Mesothelial cell of epicardium (in vitro differentiated cells): ENCODE data around the gene KRTAP5-10. TPM values are rescaled to one million over a fixed set of nuclear protein-coding genes. Genes with fewer than 3 reads are reported as not detected.
"Not testable (repeated sequence)": the region's sequence is repeated elsewhere in the genome, so short reads cannot be mapped to it uniquely, and the experiment has no call there.

Experiments
- DNase-seq, 2 experiments: peaks; one replicate each; pipeline ENCODE4 v3.0.0; 2021; ENCODE audit warnings: low spot score in 2 of 2; ENCODE audit not compliant: unreplicated experiment in 2 of 2
- H3K27ac Mint-ChIP-seq: 2 replicates; pipeline ENCODE4 v1.8.0; 2021; ENCODE audit warnings: mixed read lengths
- H3K27me3 Mint-ChIP-seq: 2 replicates; pipeline ENCODE4 v1.8.0; 2021; ENCODE audit warnings: low read depth, mixed read lengths
- H3K36me3 Mint-ChIP-seq: 2 replicates; pipeline ENCODE4 v1.8.0; 2021; ENCODE audit warnings: mixed read lengths
- H3K4me1 Mint-ChIP-seq: 2 replicates; pipeline ENCODE4 v1.8.0; 2021; ENCODE audit warnings: mixed read lengths
- H3K4me3 Mint-ChIP-seq: 2 replicates; pipeline ENCODE4 v1.8.0; 2021; ENCODE audit warnings: mild to moderate bottlenecking, moderate library complexity, mixed read lengths
- H3K9me3 Mint-ChIP-seq: 2 replicates; pipeline ENCODE4 v1.8.0; 2021; ENCODE audit warnings: mixed read lengths
- total RNA-seq: library from RNA; stranded (reverse); gene quantifications from 3 replicates; pipeline ENCODE4 v1.2.1, GENCODE V29; 2021
- TF ChIP-seq, protein P1 (sequence below): fragments of 200-600 bp; sonication (generic); IDR thresholded peaks from one replicate; pipeline ENCODE4 v1.5.0; 2021; ENCODE audit warnings: antibody characterized with exemption; ENCODE audit not compliant: unreplicated experiment

KRTAP5-10 gene
- total RNA-seq, 1 donor from 2014 or later: 0.31 TPM

DNA sequence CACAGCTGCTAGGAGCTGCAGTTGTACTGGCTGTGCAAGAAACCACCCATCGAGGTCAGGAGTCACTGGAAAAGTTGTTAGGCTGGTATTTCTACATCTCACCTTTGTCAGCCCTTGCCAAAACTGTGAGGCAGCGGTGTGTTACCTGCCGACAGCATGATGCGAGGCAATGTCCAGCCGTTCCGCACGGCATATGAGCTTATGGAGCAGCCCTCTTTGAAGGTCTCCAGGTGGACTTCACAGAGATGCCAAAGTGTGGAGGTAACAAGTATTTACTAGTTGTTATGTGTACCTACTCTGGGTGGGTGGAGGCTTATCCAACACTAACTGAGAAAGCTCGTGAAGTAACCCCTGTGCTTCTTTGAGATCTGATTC lies 24.2 kb downstream of the KRTAP5-10 start:
- not testable (repeated sequence) for DNase-seq, H3K27ac Mint-ChIP-seq, H3K4me3 Mint-ChIP-seq, H3K27me3 Mint-ChIP-seq, H3K36me3 Mint-ChIP-seq, H3K9me3 Mint-ChIP-seq
- H3K4me1 Mint-ChIP-seq: peaks cover 14% of the 10 kb centered on the region

DNA sequence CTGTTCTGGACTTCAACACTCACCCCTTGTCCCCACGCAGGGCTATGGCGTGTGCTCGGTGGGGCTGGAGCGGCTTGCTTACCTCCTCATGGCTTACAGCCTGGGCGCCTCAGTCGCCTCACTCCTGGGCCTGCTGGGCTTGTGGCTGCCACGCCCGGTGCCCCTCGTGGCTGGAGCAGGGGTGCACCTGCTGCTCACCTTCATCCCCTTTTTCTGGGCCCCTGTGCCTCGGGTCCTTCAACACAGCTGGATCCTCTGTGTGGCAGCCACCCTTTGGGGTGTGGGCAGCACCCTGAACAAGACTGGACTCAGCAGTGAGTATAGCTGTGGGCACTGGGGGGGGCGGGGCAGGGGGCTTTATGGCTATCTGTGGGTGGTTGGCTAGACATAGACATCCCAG lies 37.9 kb downstream of the KRTAP5-10 start:
- H3K4me1 Mint-ChIP-seq, DNase-seq, H3K27ac Mint-ChIP-seq, H3K4me3 Mint-ChIP-seq, H3K36me3 Mint-ChIP-seq, H3K9me3 Mint-ChIP-seq: not testable (repeated sequence)
- H3K27me3 Mint-ChIP-seq: peaks cover 78% of the 10 kb centered on the region

GRCh38 chr11:71604798-71605488 lies 39.6 kb downstream of the KRTAP5-10 start:
- H3K9me3 Mint-ChIP-seq, H3K4me3 Mint-ChIP-seq, H3K36me3 Mint-ChIP-seq, H3K27ac Mint-ChIP-seq, H3K4me1 Mint-ChIP-seq, DNase-seq: not testable (repeated sequence)
- TF ChIP-seq, protein P1, sequence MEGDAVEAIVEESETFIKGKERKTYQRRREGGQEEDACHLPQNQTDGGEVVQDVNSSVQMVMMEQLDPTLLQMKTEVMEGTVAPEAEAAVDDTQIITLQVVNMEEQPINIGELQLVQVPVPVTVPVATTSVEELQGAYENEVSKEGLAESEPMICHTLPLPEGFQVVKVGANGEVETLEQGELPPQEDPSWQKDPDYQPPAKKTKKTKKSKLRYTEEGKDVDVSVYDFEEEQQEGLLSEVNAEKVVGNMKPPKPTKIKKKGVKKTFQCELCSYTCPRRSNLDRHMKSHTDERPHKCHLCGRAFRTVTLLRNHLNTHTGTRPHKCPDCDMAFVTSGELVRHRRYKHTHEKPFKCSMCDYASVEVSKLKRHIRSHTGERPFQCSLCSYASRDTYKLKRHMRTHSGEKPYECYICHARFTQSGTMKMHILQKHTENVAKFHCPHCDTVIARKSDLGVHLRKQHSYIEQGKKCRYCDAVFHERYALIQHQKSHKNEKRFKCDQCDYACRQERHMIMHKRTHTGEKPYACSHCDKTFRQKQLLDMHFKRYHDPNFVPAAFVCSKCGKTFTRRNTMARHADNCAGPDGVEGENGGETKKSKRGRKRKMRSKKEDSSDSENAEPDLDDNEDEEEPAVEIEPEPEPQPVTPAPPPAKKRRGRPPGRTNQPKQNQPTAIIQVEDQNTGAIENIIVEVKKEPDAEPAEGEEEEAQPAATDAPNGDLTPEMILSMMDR: peak; percentile 74
- peaks cover 81% of the 10 kb centered on the region for H3K27me3 Mint-ChIP-seq

DNA sequence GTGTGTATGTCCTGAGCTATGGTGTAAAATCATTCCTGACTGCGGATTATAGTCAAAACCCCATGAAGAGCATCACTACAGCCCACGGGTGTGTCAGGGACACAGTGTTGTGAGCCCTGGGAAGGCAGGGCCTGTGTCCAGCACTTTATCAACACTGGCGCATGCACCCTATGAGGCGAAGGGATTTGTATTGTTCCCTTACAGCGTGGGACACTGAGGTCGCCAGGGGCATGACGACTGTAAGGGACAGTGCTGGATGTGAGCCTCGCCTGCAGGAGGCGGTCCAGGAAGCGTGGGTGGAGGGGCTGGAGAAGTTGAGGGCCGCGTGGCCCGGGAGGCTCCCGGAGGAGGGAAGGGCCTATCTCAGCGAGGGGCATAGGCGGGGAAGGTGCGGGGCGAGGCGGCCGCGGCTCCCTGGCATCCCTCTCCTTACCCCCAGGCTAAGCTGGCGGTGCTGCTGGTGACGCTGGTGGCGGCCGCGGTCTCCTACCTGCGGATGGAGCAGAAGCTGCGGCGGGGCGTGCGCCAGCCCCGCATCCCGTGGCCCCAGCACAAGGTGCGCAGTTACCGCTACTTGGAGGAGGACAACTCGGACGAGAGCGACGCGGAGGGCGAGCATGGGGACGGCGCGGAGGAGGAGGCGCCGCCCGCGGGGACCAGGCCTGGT lies 41.6 kb downstream of the KRTAP5-10 start:
- not testable (repeated sequence) for H3K4me1 Mint-ChIP-seq, H3K36me3 Mint-ChIP-seq, DNase-seq, H3K9me3 Mint-ChIP-seq, H3K27ac Mint-ChIP-seq
- H3K4me3 Mint-ChIP-seq: peak overlapping the region; percentile 40
- peaks cover 83% of the 10 kb centered on the region for H3K27me3 Mint-ChIP-seq

- Mint-ChIP-seq H3K27me3 (peaks cover 83% of the 10 kb centered on the region), H3K4me3 (peak overlapping the region; percentile 57)
- H3K4me1 Mint-ChIP-seq, H3K9me3 Mint-ChIP-seq, DNase-seq, H3K36me3 Mint-ChIP-seq, H3K27ac Mint-ChIP-seq: not testable (repeated sequence)
These were observed 42.3 kb downstream of the KRTAP5-10 start for GRCh38 chr11:71607520-71608216.

GRCh38 chr11:71608272-71608671 lies 42.9 kb downstream of the KRTAP5-10 start:
- DNase-seq, H3K9me3 Mint-ChIP-seq, H3K4me1 Mint-ChIP-seq, H3K36me3 Mint-ChIP-seq, H3K27ac Mint-ChIP-seq, H3K4me3 Mint-ChIP-seq: not testable (repeated sequence)
- H3K27me3 Mint-ChIP-seq: peaks cover 89% of the 10 kb centered on the region

GRCh38 chr11:71611218-71611910 lies 46.0 kb downstream of the KRTAP5-10 start:
- not testable (repeated sequence) for H3K27ac Mint-ChIP-seq, DNase-seq, H3K4me3 Mint-ChIP-seq, H3K36me3 Mint-ChIP-seq, H3K9me3 Mint-ChIP-seq
- Mint-ChIP-seq H3K4me1 (peaks cover 17% of the 10 kb centered on the region), H3K27me3 (peaks cover 90% of the 10 kb centered on the region)

DNA sequence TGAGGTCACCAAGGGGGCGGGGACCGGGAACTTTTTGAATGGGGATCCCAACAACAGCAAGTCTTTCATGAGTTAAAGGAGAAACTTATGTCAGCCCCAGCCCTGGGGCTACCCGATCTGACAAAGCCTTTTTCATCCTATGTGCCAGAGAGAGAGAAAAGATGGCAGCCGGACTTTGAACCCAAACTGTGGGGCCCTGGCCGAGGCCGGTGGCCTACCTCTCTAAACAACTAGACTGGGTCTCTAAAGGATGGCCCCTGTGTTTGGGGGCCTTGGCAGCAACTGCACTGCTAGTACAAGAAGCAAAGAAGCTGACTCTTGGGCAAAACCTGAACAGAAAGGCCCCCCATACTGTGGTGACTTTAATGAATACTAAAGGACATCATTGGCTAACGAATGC lies 48.6 kb downstream of the KRTAP5-10 start:
- Mint-ChIP-seq H3K27me3 (peaks cover 75% of the 10 kb centered on the region), H3K4me1 (peaks cover 12% of the 10 kb centered on the region)
- H3K4me3 Mint-ChIP-seq, H3K27ac Mint-ChIP-seq, DNase-seq, H3K36me3 Mint-ChIP-seq, H3K9me3 Mint-ChIP-seq: not testable (repeated sequence)

DNA sequence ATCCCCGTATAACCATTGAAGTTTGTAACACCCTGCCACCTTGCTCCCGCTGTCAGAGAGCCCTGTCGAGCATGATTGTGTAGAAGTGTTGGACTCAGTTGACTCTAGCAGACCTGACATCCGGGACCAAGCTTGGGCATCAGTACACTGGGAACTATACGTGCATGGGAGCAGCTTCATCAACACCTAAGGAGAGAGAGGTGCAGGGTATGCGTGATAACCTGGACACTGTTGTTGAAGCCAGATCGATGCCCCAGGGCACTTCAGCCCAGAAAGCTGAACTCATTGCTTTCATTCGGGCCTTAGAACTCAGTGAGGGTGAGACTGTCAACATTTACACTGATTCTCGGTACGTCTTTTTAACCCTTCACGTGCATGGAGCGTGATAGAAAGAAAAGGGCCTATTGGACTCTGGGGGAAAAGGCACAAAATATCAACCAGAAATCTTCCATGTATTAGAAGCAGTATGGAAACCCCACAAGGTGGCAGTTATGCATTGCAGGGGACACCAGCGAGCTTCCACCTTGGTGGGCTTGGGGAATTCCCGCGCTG lies 49.1 kb downstream of the KRTAP5-10 start:
- Mint-ChIP-seq H3K27me3 (peaks cover 71% of the 10 kb centered on the region), H3K4me1 (peaks cover 12% of the 10 kb centered on the region)
- not testable (repeated sequence) for H3K4me3 Mint-ChIP-seq, H3K27ac Mint-ChIP-seq, H3K36me3 Mint-ChIP-seq, H3K9me3 Mint-ChIP-seq, DNase-seq

- Mint-ChIP-seq H3K4me1 (peaks cover 12% of the 10 kb centered on the region), H3K27me3 (peaks cover 72% of the 10 kb centered on the region)
- not testable (repeated sequence) for H3K4me3 Mint-ChIP-seq, DNase-seq, H3K9me3 Mint-ChIP-seq, H3K27ac Mint-ChIP-seq, H3K36me3 Mint-ChIP-seq
These were observed 49.6 kb downstream of the KRTAP5-10 start for GRCh38 chr11:71615003-71615402.
